ENCODE measurements around the gene TRIP12. TPM values are rescaled to one million over a fixed set of nuclear protein-coding genes. Genes with fewer than 3 reads are reported as not detected.

TRIP12 gene
- total RNA-seq, 1 donor from 2014 or later, result 162 TPM

DNA sequence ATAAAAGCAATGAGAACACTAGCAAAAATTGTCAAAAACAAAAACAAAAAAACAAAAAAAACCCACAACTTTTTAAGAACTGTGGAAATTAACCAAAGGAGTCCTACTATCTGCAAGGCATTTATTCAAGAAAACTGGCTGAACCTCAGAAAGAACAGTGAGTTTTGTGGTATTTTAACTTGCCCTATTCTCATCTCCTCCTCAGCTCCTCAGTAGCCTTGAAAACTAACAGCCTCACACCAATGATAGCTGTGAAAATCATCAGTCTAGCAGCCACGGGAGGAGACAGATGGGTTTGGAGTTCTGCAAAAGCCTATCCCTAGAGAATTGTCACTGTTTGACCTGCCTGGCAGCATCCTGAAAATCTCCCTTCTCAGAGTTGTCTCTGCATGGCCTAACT, 187.4 kb downstream of the TRIP12 start:
- DNase-seq (ENCODE audit: extremely low spot score in 2 of 2), result no peak
- no peaks in the 10 kb centered on the region for H3K36me3 ChIP-seq

GRCh38 chr2:229733611-229734245, 188.1 kb downstream of the TRIP12 start:
- no peak overlapping the region for H3K27ac ChIP-seq
- no peaks in the 10 kb centered on the region for H3K27me3 ChIP-seq
- no peak for TF ChIP-seq POLR2AphosphoS5 (IDR thresholded peaks at IDR 0.05; ENCODE audit: insufficient read depth in 1 of 2, low read depth in 1 of 2)
- TF ChIP-seq POLR2A (IDR thresholded peaks at IDR 0.05), result no peak
- no peak for TF ChIP-seq CTCF (IDR thresholded peaks at IDR 0.05)
- intact Hi-C loops (cut with DNase I), result no loop called here
- DNase-seq (ENCODE audit: extremely low spot score in 2 of 2), result no peak
- peaks cover 3% of the 10 kb centered on the region for H3K9me3 ChIP-seq
- no peaks in the 10 kb centered on the region for H3K36me3 ChIP-seq
- no peak overlapping the region for H3K4me3 ChIP-seq
- no peaks in the 10 kb centered on the region for H3K4me1 ChIP-seq

More for the DNA sequence above, 187.4 kb downstream of the TRIP12 start:
- Histone ChIP-seq H3K4me1 (no peaks in the 10 kb centered on the region), H3K27ac (no peak overlapping the region), H3K4me3 (no peak overlapping the region), H3K27me3 (no peaks in the 10 kb centered on the region), H3K9me3 (peaks cover 3% of the 10 kb centered on the region)
- no peak for TF ChIP-seq CTCF (IDR thresholded peaks at IDR 0.05)
- no peak for TF ChIP-seq POLR2AphosphoS5 (IDR thresholded peaks at IDR 0.05; ENCODE audit: insufficient read depth in 1 of 2, low read depth in 1 of 2)
- TF ChIP-seq POLR2A (IDR thresholded peaks at IDR 0.05), result no peak
- intact Hi-C loops (cut with DNase I), result no loop called here

GRCh38 chr2:229732897-229733296, 188.9 kb downstream of the TRIP12 start:
- TF ChIP-seq POLR2A (IDR thresholded peaks at IDR 0.05) (no peak), POLR2AphosphoS5 (IDR thresholded peaks at IDR 0.05; ENCODE audit: insufficient read depth in 1 of 2, low read depth in 1 of 2) (no peak), CTCF (IDR thresholded peaks at IDR 0.05) (no peak)
- no peaks in the 10 kb centered on the region for H3K4me1 ChIP-seq
- H3K9me3 ChIP-seq, result peaks cover 3% of the 10 kb centered on the region
- intact Hi-C loops (cut with DNase I), result no loop called here
- no peak for DNase-seq (ENCODE audit: extremely low spot score in 2 of 2)
- H3K27ac ChIP-seq, result no peak overlapping the region
- no peaks in the 10 kb centered on the region for H3K36me3 ChIP-seq
- H3K4me3 ChIP-seq, result no peak overlapping the region
- H3K27me3 ChIP-seq, result no peaks in the 10 kb centered on the region

DNA sequence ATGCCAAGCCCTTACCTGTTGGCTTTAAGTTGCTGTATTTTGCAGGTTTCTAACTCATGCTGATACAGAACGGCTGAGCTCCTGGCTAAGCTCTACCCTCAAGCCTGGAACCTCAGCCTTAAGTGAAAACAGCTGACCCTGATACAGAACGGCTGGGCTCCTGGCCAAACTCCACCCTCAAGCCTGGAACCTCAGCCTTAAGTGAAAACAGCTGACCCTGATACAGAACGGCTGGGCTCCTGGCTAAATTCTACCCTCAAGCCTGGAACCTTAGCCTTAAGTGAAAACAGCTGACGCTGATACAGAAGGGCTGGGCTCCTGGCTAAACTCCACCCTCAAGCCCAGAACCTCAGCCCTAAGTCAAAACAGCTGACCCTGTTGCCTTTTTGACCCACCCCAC, 189.9 kb downstream of the TRIP12 start:
- DNase-seq (ENCODE audit: extremely low spot score in 2 of 2), result no peak
- intact Hi-C loops (cut with DNase I), result no loop called here
- Histone ChIP-seq H3K27ac (no peak overlapping the region), H3K4me3 (no peak overlapping the region), H3K27me3 (no peaks in the 10 kb centered on the region), H3K36me3 (no peaks in the 10 kb centered on the region), H3K4me1 (no peaks in the 10 kb centered on the region), H3K9me3 (no peaks in the 10 kb centered on the region)
- TF ChIP-seq POLR2A (IDR thresholded peaks at IDR 0.05) (no peak), CTCF (IDR thresholded peaks at IDR 0.05) (no peak)

- intact Hi-C loops (cut with DNase I), result no loop called here
- no peak overlapping the region for H3K4me3 ChIP-seq
- TF ChIP-seq POLR2A (IDR thresholded peaks at IDR 0.05) (no peak), CTCF (IDR thresholded peaks at IDR 0.05) (no peak), POLR2AphosphoS5 (IDR thresholded peaks at IDR 0.05; ENCODE audit: insufficient read depth in 1 of 2, low read depth in 1 of 2) (no peak)
- H3K27ac ChIP-seq, result no peak overlapping the region
- no peak for DNase-seq (ENCODE audit: extremely low spot score in 2 of 2)
- H3K27me3 ChIP-seq, result no peaks in the 10 kb centered on the region
- H3K9me3 ChIP-seq, result no peaks in the 10 kb centered on the region
- no peaks in the 10 kb centered on the region for H3K4me1 ChIP-seq
- H3K36me3 ChIP-seq, result no peaks in the 10 kb centered on the region
Measured at GRCh38 chr2:229731363-229731762, 190.4 kb downstream of the TRIP12 start.
